Measurements from ENCODE around the gene PIK3C2A. TPM values are rescaled to one million over a fixed set of nuclear protein-coding genes. Genes with fewer than 3 reads are reported as not detected.
A peak's percentile ranks its signal among the peaks of the same experiment; 100 is the strongest.

PIK3C2A gene
- polyA plus RNA-seq, 1 donor = 17.1 TPM

DNA sequence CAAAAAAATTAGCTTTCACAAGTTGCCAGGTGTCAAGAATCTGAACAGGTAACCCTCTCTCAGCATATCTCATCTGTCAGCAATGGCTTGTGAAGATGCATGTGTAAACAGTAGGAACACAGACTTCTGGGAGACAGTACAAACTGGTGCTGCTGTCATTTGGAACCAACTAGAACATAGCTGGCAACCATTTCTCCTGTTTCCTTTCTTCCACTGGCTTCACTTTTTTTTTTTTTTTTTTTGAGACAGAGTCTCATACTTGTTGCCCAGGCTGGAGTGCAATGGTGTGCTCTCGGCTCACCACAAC lies 2.1 kb upstream of the PIK3C2A start:
- DNase-seq = no peak

DNA sequence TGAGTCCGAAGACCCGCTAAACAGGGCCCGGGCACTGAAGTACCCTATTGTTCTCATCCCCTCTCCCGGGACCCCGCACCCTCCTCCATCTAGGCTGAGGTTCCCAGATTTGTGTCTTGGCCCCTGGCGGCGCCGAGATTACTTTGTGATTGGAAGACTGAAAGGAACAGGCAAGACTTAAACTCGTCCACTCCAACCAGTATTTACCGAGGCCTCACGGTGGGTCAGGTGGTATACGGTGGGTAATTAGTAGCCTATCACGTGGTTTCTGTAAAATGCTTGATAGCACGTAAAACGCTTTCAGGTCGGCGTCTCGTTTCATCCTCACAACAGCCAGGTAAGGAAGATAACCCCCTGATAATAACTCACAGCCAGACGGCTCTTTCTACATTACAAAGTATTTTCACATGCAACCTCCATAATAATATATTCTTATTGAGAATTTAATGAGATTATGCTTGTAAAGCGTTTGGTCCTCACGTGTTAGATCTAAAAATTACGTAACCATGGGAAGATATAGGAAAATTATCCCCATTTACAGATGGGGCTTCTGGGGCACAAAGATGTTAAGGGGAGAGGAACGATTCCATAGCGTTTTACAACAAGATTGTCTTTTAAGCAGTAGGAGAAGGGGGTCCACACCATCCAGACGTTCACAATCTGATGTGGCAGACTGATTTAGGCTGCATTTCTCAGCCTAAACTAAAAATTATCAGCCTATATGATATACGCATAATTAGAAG lies 642 bp upstream of the PIK3C2A start:
- peak; percentile 1 for DNase-seq

DNA sequence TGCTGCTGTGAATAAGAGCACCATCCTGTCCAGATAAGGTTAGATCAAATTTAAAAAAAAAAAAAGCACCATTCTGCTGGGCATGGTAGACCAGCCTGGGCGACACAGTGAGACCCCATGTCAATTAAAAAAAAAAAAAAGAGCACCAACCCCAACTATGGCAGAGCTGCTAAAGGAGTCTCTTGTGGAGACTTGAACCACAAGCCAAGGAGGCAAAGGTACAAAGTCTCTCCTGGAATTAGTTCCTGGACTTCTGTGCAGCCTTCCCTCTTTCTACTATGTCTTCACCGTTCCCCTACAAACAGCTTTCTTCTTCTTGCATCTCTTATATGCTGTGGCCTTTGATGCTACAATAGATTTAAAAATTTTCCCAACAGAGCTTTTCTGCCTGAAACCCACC lies 1.3 kb downstream of the PIK3C2A start:
- DNase-seq = no peak

DNA sequence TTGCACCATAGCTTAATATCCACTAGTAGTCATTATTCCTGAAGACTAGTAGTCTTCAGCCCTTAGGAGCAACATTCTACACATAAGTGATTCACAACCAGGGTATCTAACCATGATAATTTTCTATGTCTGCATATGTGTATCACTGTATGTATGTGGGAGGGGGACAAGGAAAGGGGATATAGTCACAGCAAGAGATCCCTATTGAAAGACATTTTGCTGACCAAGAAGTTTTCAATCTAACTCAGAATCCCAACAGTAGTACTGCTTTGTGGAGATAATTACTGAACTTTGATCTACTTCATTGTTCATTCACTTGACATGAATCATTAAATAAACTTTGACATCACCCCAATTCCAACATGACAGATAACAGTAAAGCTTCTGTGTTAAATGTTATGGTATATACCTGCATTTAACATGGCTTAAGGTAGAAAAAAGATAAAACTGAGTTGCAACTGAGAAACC lies 10.3 kb downstream of the PIK3C2A start:
- DNase-seq = no peak

DNA sequence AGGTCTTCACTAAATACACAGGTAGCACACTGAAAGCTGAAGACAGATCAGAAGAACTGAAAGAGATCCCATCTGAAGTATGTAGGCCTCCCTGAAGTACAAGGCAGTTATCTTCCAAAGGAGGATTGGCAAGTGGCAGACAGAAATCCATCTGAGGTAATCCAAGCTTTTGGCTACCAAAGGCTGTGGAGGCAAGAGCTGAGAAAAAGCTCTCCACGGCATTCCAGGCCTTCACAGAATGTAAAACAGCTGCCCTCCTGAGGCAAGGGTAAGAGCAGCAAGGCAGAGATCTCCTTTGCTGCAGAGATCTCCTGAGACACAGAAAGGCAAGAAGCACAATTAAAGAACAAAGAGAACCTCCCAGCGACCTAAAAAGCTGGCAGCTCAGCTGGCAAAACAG lies 19.1 kb downstream of the PIK3C2A start:
- DNase-seq = no peak

DNA sequence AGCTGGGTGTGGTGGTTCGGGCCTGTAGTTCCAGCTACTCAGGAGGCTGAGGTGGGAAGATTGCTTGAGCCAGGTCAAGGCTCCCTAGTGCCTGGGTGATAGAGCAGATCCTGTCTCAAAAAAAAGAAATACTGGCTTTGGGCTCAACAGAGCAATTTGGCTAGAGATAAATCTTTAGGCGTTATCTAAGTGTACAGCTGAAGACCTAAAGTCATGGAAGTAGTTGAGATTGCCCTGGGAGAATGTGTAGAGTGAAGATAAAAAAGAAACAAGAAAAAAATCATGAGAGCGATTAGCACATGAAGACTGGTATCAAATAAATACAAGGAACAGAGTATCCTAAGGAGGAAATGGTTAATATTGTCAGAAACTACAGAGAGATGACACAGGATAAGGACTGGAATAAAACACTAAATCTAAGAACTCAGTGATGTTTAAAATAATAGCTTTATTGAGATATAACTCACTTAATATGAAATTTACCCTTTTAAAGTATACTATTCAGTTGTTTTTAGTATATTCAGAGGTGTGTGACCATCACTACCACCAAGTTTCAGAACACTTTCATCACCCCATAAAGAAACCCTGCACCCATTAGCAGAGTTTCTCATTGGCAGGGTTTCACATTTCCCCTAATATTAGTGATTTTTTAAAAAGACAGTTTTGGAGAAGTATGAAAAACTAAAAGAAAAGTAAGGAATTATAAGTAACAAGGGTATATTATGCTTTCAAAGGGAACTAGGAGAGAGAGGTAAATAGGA lies 20.7 kb downstream of the PIK3C2A start:
- no peak for DNase-seq

DNA sequence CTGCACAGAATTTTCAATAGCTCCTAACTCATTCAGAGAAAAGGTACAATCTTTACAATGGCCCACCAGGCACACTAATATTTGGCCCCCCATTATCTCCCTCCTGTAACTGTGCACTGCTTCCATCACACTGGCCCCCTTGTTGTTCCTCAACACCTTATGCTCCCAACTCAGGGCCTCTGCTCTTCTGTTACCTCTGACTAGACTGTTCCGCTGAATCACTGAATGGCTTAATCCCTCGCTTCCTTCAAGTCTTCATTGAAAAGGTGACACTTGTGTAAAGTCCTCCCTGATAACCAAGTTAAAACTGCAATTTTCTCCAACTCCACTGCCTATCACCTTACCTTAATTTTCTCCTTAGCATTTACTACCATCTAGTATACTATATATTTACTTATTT lies 21.8 kb downstream of the PIK3C2A start:
- no peak for DNase-seq

DNA sequence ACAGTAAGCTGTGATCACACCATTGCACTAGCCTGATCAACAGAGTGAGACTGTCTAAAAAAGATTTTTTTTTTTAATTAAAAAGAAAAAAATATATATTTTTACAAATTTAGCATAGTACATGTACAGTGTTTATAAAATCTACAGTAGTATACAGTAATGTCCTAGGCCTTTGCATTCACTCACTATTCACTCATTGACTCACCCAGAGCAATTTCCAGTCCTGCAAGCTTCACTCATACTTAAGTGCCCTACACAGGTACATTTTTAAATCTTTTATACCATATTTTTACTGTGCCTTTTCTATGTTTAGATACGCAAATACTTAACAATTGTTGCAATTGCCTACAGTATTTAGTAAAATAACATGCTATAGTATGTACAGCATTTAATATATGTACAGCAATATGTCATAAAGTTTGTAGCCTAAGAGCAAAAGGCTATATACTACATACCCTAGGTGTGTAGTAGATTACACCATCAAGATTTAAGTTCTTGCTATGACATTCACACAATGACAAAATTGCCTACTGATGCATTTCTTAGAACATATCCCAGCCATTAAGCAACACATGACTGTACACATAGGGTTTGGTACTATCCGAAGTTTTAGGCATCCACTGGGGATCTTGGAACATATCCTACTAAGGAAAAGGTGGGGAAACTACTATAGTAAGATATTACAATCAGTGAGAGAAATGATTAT lies 22.8 kb downstream of the PIK3C2A start:
- DNase-seq = no peak

DNA sequence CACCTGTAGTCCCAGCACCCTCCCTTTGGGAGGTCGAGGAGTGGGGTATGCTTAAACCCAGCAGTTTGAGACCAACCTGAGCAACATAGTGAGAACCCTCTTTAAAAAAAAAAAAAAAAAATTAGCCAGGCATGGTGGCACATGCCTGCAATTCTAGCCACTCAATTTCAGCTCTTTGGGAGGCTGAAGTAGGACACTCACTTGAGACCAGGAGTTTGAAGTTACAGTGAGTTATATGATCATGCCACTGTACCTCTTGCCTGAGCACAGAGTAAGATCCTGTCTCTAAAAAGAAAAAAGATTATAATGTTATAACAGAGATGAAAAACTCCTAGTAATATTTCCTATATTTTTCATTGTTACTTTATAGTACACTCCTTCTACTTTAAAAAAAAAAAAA lies 23.9 kb downstream of the PIK3C2A start:
- no peak for DNase-seq

DNA sequence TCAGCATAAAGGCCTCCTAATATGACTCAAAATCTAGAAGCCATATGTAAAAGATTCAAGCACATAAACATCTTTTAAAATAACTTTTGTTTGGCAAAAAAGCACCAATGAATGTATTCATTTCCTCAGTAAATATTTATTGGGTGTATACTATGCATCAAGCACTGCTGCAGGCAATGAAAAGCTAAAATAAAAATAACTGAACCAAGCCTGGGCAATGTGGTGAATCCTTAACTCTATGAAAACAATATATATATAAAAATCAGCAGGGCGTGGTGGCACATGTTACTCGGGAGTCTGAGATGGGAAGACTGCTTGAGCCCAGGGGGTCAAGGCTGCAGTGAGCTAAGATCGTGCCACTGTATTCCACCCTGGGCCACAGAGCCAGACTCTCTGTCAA lies 27.8 kb downstream of the PIK3C2A start:
- DNase-seq = no peak

DNA sequence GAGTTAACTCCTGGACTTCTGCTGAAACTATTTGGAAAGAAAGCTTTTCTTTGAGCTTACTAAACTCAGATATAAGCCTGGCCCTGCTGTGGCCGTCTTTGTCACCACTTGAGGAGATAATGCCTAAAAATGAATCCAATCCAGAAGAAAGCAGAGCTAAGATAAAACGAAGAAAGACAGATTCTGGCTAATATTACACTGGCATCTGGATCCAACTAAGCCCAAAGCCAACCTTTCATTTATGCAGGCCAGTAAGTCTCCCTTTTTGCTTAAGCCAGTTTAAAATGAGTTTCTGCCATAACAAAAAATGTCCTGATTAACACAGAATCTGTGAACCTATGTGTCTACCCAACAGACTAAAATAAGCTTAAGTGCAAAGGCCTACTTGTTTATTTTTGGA lies 34.5 kb downstream of the PIK3C2A start:
- DNase-seq = no peak

DNA sequence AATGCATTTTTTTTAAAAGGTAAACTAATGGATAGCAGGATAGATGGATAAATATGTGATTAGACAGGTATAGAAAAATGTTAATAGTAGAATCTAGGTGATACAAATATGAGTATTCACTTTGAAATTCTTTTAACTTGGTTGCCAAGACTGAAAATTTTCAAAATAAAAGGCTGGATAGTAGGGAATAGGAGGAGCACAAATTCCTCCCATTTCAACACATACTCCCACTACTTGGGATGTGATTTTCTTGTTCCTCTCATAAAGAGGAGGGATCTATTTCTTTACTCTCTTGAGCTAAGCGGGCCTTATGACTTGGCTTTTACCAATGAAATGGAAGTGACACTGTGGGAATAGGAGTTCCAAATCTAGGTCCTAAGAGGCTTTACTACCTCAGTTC lies 35.9 kb downstream of the PIK3C2A start:
- DNase-seq = no peak

DNA sequence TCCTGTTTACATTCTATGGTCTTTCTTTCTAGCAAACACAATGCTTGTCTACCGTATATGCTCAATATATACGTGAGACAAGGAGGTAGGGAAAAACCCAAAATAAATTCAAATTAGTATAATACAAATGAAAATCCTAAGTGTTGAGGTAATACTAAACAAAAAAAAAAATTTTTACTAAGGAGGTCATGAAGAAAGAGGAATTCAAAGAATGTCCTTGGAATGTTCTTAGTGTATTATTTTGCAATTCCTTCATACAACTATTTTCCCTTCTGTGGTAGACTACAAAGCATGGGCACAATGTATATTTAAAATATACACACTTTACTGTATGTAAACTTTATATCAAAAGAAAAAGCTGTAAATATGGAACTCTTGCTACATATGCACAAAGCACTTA lies 36.4 kb downstream of the PIK3C2A start:
- DNase-seq = no peak

DNA sequence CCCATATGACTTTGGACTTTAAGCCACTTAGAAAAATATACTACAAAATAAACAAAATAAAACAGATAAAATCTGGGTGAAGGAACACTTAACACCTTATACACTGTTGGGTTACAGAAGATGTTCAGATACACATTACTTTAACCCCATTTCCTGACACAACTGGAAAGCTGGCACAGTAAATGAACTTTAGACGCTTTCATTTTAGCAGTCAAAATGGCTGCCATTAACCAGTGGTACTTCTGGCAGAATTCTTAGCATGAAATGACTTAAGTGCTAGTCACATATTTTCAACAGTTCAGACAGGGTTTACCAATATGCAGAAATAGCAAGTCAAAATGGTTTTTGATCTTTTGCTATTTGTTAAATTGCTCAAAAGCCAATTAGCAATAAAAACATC lies 37.9 kb downstream of the PIK3C2A start:
- no peak for DNase-seq

DNA sequence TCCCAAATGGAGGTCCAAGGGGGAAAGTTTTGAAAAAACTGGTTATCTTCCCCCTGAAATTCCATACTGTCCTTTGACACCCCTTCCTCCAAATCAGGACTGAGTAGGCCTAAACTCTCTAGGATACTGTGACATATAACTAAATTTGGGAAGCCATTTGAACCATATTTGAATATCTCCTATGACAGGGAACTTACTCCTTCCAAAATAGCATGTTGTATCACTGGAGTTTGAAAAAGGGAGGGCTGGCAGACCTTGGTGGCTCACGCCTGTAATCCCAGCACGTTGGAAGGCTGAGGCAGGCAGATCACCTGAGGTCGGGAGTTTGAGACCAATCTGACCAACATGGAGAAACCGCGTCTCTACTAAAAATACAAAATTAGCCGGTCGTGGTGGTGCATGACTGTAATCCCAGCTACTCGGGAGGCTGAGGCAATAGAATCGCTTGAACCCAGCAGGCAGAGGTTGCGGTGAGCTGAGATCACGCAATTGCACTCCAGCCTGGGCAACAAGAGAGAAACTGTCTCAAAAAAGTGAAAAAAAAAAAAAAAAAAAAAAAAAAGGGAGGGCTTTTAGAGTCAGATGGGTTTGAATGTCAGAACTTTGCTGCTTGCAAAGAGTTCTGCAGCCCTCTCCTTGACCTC lies 42.4 kb downstream of the PIK3C2A start:
- no peak for DNase-seq

DNA sequence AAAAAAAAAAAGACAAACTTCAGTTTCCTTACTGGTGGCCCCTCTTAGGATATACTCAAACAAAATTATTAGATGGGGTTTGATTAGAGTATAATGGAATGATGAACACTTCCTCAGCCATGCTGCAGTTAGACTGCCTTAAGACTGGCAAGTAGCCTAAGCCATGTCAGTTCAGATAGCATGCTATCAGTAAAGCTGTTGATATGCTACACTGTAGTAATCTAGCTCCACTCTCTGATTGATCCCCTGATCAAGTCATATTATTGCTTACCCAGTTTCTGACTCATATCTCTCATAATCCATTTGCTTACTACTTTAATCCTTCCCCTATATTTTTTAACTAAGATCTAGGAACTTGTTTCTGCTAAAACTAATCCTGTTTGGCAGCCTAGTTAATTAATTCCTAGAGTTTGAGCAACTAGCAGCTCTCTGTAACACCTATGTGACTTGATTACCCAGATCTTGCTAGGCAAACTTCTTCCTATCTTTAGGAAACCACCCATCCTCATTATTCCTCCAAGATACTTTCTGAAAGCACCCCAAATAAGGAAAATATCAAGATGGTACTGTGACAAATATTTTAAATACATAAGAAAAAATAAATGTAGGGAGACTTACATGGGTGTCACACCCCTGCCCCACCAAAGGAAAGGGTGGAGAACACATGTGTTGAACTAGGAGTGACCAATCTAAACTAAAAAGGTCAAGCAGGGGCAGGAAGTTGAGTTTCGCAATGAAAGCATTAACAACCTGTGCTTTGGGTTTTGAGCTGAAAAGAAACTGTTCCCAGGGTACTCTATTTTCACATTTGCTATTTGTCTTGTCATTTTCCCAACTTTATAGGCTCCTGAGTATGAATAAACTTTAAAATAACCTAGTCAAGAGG lies 43.2 kb downstream of the PIK3C2A start:
- no peak for DNase-seq

DNA sequence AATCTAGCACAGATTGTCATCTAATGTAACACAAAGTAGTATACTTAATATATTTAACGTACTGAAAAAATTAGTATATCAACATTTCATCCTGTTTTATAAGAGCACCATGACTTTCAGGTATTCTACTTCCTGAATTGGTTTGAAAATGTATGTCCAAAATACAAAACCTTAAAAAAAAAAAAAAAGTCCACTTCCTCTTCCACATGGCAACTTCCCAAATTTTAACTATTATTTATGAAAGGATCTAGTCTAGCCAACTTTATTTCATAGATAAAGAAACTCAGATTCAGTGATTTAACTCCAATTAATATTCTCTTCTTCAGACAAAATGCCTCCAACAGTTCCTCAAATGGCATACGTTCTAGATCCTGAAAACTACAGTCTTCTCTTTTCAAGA lies 44.0 kb downstream of the PIK3C2A start:
- no peak for DNase-seq

DNA sequence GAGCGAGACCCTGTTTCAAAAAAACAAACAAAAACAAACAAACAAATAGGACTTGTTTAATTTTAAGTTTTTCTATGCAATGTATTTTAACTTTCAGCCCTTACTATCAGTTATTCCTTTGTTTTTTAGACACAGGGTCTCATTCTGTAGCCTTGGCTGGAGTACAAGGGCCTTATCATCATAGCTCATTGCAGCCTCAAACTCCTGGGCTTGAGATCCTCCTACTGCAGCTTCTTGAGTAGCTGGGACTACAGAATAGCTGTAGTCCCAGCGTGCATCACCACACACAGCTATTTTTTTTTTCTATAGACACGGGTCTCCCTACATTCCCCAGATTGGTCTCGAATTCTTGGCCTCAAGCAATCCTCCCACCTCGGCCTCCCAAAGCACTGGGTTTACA lies 44.5 kb downstream of the PIK3C2A start:
- no peak for DNase-seq

DNA sequence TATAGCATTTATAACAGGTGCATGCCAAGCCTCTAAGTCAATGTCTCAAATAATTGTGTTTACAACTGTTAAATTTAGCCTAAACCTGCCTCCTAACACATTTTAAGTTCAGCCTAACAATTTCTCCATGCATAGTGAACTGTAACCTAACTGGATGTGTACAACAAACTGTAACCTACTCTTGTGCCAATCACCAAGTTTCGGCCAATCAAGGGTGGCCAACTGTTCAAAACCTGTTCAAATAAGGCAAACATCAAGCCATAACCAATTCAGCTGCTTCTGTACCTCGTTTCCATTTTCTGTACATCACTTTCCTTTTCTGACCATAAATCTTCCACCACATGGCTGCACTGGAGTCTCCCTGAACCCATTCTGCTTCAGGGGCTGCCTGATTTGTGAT lies 45.4 kb downstream of the PIK3C2A start:
- no peak for DNase-seq

DNA sequence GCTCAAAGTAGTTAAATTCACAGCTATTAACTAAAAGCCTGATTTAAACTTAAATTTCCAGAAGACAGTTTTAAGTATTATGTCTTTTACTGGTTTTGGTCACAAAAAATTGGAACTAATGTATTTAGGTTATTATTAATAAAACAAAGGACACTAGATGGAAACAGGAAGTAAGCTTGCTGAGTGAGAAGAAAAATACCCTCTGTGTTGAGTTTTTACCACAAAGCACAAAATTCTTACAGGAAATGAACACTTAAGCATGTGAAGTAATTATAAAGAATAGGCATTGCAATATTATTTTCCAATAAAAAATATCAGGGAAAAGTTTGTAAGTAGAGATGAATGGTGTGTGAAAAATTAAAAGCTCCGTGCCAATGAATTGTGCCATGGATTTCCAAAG lies 46.3 kb downstream of the PIK3C2A start:
- DNase-seq = no peak

DNA sequence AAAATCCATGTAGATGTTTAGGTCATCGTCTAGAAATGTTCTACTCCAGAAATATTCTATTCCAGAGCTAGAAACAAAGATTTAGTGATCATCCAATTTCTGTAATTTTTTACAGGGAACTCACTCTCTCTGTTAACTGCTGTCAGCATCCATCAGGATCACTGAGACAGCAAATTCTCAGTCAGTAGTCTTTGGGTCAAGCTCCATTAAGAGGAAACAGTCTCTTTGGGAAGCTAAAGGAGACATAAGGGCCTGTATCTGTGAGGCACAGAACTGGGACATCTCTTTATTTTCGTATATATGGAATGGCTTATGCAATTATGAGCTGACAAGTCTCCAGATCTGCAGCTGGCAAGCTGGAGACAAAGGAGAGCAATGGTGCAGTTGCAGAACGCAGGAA lies 48.3 kb downstream of the PIK3C2A start:
- no peak for DNase-seq

Measured in hindlimb muscle (tissue), 1 donor.